ENCODE measurements around the gene YBX2.

DNA sequence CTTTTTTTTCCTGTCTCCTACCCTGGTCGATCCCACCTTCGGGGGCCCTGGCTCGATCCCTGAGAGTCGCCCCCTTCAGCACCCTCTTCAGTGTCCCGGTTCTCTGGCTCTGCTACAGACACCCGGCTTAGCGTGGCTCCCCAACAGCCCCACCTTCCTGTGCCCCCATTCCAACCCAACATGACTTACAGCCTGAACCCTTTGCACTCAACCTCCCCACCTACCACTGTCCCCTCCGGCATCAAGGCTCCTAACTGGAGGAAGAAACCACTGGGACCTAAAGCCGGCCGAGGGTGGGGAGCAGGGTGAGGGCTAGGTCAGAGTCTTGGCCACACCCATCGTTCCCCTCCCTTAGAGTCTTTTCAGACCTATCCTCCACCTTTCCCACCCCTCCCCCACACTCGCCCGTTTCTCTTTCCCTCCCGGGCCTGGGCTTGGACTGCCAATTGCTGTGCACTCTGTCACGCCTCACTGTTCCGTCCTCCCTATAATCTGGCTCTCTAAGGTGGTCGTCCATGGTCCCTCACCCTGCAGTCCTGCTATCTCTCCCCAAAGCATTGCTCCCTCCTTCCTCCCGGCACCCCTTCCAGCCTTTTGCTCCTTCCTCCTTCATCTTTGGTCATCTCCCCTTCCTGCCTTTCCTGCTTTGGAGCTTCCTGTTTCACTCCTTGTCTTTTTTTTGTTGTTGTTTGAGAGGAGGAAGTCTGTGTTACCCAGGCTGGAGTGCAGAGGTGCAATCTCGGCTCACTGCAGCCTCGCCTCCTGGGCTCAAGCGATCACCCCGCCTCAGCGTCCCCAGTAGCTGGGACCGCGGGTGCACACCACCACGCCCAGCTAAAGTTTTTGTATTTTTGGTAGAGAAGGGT is 31.3 kb downstream of the YBX2 start:
- TF ChIP-seq, protein P1, sequence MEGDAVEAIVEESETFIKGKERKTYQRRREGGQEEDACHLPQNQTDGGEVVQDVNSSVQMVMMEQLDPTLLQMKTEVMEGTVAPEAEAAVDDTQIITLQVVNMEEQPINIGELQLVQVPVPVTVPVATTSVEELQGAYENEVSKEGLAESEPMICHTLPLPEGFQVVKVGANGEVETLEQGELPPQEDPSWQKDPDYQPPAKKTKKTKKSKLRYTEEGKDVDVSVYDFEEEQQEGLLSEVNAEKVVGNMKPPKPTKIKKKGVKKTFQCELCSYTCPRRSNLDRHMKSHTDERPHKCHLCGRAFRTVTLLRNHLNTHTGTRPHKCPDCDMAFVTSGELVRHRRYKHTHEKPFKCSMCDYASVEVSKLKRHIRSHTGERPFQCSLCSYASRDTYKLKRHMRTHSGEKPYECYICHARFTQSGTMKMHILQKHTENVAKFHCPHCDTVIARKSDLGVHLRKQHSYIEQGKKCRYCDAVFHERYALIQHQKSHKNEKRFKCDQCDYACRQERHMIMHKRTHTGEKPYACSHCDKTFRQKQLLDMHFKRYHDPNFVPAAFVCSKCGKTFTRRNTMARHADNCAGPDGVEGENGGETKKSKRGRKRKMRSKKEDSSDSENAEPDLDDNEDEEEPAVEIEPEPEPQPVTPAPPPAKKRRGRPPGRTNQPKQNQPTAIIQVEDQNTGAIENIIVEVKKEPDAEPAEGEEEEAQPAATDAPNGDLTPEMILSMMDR (IDR thresholded peaks at IDR 0.05) = no peak
- TF ChIP-seq POLR2AphosphoS5 (IDR thresholded peaks at IDR 0.05) = no peak
- TF ChIP-seq POLR2A (IDR thresholded peaks at IDR 0.05) = no peak
- TF ChIP-seq EP300 (IDR thresholded peaks at IDR 0.05) = no peak
